Ovary (tissue), 9 donors: ENCODE measurements around the gene CTBP2. TPM values are rescaled to one million over a fixed set of nuclear protein-coding genes. Genes with fewer than 3 reads are reported as not detected.

ENCODE experiments used
- DNase-seq, 5 donors: peaks; one replicate each; pipeline ENCODE4 v3.0.0-alpha.2; 2019 to 2020
- H3K27ac ChIP-seq, 2 donors: fragments of 200-600 bp; one replicate each; pipeline versions ENCODE4 v1.5.1 to v1.8.0; 2019 to 2022
- H3K27me3 ChIP-seq: fragments of 200-600 bp; one replicate; pipeline ENCODE4 v1.8.0; 2022
- H3K36me3 ChIP-seq: fragments of 200-600 bp; sonication (generic); one replicate; pipeline ENCODE4 v1.5.1; 2019
- H3K4me1 ChIP-seq: one replicate; pipeline ENCODE4 v1.8.1; 2013; ENCODE audit warnings: mild to moderate bottlenecking, moderate library complexity; ENCODE audit not compliant: insufficient read depth
- H3K4me3 ChIP-seq: fragments of 200-600 bp; sonication (generic); one replicate; pipeline ENCODE4 v1.5.1; 2017
- H3K9me3 ChIP-seq, 2 donors: fragments of 200-600 bp in 1 of 2; sonication (generic) in 1 of 2; one replicate each; pipeline versions ENCODE4 v1.5.1 to v1.8.1; 2013 to 2019; ENCODE audit warnings: mild to moderate bottlenecking in 1 of 2, moderate library complexity in 1 of 2
- EP300 ChIP-seq: sonication (generic); formaldehyde crosslinking; IDR thresholded peaks from one replicate; pipeline ENCODE4 v1.6.1; 2017; ENCODE audit warnings: antibody characterized with exemption
- POLR2A ChIP-seq: fragments of 450-650 bp; IDR thresholded peaks from one replicate; pipeline ENCODE4 v1.6.1; 2017; ENCODE audit warnings: antibody characterized with exemption, mild to moderate bottlenecking, moderate library complexity
- WGBS, 3 donors: extraction: QIAGEN DNeasy Blood & Tissue Kit in 1 of 3; methylation state at CpG; one replicate each; pipeline versions ENCODE4 v1.1.5 to v1.1.7; 2013 to 2017; 5-methylcytosine and 5-hydroxymethylcytosine counted together
- intact Hi-C, 4 donors: fragments of 100-400 bp; cut with DNase I; formaldehyde crosslinking; loops; one replicate each; pipeline versions ENCODE4 v1.11.0 to v1.15.1; 2022 to 2023
- polyA plus RNA-seq, 2 donors: library from polyadenylated mRNA; stranded (reverse); fragments of 200-250 nt in 1 of 2; fragments of 350-450 nt in 1 of 2; fragmentation: Illumina TruSeq in 1 of 2; extraction: RNeasy Lipid Tissue Mini Kit (QIAGEN cat#74804) in 1 of 2; gene quantifications; one replicate each; pipeline ENCODE4 v1.2.3, GENCODE V29; 2013 to 2014
- total RNA-seq, 7 donors: library from RNA; depleted of rRNA in 2 of 7; stranded (reverse); fragments of >200 nt in 2 of 7; fragmentation: NEBNext Ultra II Directional in 3 of 7; extraction: Animal tissue kit (Norgen Biotek cat#: 25700) in 3 of 7; gene quantifications; one replicate each; pipeline versions ENCODE4 v1.1.0 to v1.2.4, GENCODE V29; 2016 to 2023
- TF ChIP-seq, protein P1 (sequence below), 3 donors: fragments of 450-650 bp in 2 of 3; fragments of 200-600 bp in 1 of 3; IDR thresholded peaks; one replicate each; pipeline versions ENCODE4 v1.5.1 to v1.8.0; 2016 to 2022; ENCODE audit warnings: antibody characterized with exemption in 3 of 3, mild to moderate bottlenecking in 1 of 3
- donor health status: DM: no; HTN: no; CAD: no; lungs with moderate emphysema.
- donor health status: DM: no; HTN: no; CAD: no.
- donor health status: Bipolar disorder and iron deficiency.
- donor health status: DM: yes; HTN: yes; CAD: no.
- donor health status: DM: no; HTN: no; CAD: no.
- donor health status: DM: yes; HTN: yes; CAD: no.

Gene CTBP2
- total and polyA plus RNA-seq, 9 donors = 25.3 to 107 (median 69.5) TPM

DNA sequence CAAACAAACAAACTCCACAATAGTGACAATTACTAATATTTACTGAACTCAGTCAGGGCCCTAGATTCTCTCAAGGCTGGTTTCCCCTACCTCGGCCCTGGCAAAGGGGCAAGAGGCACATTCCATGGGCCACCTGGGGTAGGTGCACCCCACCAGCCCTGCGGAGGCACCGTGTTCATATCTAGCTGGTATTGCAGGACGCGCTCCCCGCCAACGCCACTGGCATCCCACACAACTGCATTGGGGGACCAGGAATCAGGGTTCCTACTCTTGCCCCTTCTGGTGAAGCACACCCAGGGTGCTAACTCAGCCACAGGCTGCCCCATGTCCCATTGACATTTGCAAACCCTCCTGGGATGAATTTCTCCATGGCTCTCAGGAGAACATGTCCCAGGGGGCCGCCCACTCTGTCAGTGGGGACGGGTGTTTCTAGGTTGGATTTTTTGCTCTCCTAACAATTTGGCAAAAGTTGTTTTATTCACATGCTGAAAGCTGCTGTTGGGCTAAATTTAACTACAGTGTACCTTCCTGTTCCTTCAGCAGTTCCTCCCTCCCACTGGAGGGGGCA lies 141.7 kb downstream of the CTBP2 start:
- 84 to 91% (median 87%) methylated on average over 9 of the region's 9 CpGs for WGBS, 3 donors
- no peaks in the 10 kb centered on the region for H3K27me3 ChIP-seq
- TF ChIP-seq, protein P1, sequence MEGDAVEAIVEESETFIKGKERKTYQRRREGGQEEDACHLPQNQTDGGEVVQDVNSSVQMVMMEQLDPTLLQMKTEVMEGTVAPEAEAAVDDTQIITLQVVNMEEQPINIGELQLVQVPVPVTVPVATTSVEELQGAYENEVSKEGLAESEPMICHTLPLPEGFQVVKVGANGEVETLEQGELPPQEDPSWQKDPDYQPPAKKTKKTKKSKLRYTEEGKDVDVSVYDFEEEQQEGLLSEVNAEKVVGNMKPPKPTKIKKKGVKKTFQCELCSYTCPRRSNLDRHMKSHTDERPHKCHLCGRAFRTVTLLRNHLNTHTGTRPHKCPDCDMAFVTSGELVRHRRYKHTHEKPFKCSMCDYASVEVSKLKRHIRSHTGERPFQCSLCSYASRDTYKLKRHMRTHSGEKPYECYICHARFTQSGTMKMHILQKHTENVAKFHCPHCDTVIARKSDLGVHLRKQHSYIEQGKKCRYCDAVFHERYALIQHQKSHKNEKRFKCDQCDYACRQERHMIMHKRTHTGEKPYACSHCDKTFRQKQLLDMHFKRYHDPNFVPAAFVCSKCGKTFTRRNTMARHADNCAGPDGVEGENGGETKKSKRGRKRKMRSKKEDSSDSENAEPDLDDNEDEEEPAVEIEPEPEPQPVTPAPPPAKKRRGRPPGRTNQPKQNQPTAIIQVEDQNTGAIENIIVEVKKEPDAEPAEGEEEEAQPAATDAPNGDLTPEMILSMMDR (IDR thresholded peaks at IDR 0.05) = no peak
- no peak for TF ChIP-seq POLR2A
- TF ChIP-seq EP300 = no peak
- intact Hi-C loops = no loop called here
- no peaks in the 10 kb centered on the region for H3K9me3 ChIP-seq
- H3K4me1 ChIP-seq = peaks cover 47% of the 10 kb centered on the region
- H3K27ac ChIP-seq = peak overlapping the region in 1 of 2 donors; percentile 42
- H3K4me3 ChIP-seq = no peak overlapping the region
- DNase-seq = no peak
- no peaks in the 10 kb centered on the region for H3K36me3 ChIP-seq

- intact Hi-C loops = no loop called here
- Histone ChIP-seq H3K36me3 (no peaks in the 10 kb centered on the region), H3K9me3 (no peaks in the 10 kb centered on the region), H3K4me3 (no peak overlapping the region), H3K27me3 (no peaks in the 10 kb centered on the region), H3K4me1 (peaks cover 40% of the 10 kb centered on the region), H3K27ac (peak overlapping the region in 1 of 2 donors; percentile 42)
- DNase-seq = no peak
- WGBS, 3 donors = 73 to 76% (median 73%) methylated on average over 11 to 12 of the region's 12 CpGs
- TF ChIP-seq POLR2A = no peak
Observed at GRCh38 chr10:125017547-125018298, 142.6 kb downstream of the CTBP2 start.

DNA sequence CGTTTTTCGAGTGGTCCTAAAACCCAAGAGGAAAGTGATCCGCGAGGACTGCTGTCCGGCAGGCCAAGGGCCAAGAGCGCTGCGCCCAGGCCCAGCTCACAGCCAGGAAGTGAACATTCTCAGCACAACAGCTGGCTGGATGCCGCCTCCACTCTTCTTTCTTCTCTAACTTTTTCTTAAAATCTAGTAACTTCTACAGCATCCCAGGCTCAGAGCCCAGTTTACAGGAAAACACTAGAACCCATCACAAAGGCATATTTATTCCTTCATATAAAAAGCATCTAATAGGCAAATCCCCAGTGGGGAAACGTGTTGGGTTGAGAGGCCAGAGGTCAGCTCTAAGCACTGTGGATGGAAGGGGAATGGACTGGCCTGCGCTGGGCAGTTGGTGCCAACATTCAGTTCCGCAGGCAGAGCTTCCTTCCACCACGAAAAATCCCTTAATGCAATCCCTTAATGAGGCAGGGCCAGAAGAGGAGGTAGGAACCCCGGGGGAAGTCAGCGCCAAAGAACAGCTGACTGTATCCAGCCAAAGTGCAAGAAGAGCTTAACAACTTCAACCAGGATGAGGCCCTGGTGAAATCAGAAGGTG lies 143.7 kb downstream of the CTBP2 start:
- intact Hi-C loops = no loop called here
- Histone ChIP-seq H3K4me3 (no peak overlapping the region), H3K4me1 (peaks cover 43% of the 10 kb centered on the region), H3K9me3 (no peaks in the 10 kb centered on the region), H3K27ac (peak overlapping the region; percentile 64 to 68), H3K36me3 (no peaks in the 10 kb centered on the region), H3K27me3 (no peaks in the 10 kb centered on the region)
- 13 to 27% (median 14%) methylated on average over 14 of the region's 14 CpGs for WGBS, 3 donors
- peak; percentile 69 to 85 (median 78) for DNase-seq
- TF ChIP-seq, protein P1 (IDR thresholded peaks at IDR 0.05) = no peak
- TF ChIP-seq EP300 (no peak), POLR2A (no peak)

DNA sequence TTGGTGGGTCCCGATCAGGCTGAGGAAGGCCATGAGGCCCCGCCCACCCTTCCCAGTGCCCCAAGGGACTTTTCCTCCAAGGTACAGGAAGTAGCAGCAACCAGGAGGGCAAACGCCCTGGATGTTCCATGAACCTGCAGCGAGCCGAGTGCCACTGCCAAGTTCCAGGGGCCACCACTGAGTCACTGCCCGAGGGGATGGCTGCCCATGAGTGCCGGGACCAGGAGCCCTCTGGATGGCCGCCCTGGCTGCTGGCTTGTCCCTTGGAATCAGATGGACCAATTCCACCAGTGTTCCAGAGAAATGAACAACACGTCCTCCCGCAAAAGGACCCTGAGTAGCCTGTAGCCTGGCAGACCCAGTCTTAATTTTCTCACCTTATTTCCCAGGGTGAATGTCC lies 144.2 kb downstream of the CTBP2 start:
- Histone ChIP-seq H3K9me3 (no peaks in the 10 kb centered on the region), H3K4me1 (peaks cover 45% of the 10 kb centered on the region), H3K36me3 (no peaks in the 10 kb centered on the region), H3K27ac (peak overlapping the region; percentile 64 to 68), H3K27me3 (no peaks in the 10 kb centered on the region), H3K4me3 (no peak overlapping the region)
- WGBS, 3 donors = 44 to 54% (median 50%) methylated on average over 10 of the region's 10 CpGs
- intact Hi-C loops = no loop called here
- TF ChIP-seq EP300 (no peak), POLR2A (no peak)
- TF ChIP-seq, protein P1 (IDR thresholded peaks at IDR 0.05) = no peak
- DNase-seq = peak in 2 of 5 donors; percentile 49 to 60
